Sigmoid colon (tissue), 3 donors: ENCODE measurements around the gene XYLT1.

ENCODE experiments used
- CTCF ChIP-seq, 4 experiments: fragments of 450-650 bp in 3 of 4; fragments of 200-600 bp in 1 of 4; IDR thresholded peaks; one replicate each; pipeline ENCODE4 v1.5.1; 2016 to 2019; ENCODE audit warnings: antibody characterized with exemption in 4 of 4, mild to moderate bottlenecking in 3 of 4, moderate library complexity in 2 of 4
- POLR2A ChIP-seq, 2 donors: fragments of 450-650 bp; IDR thresholded peaks; one replicate each; pipeline ENCODE4 v1.6.1; 2016; ENCODE audit warnings: antibody characterized with exemption in 2 of 2, mild to moderate bottlenecking in 2 of 2, moderate library complexity in 2 of 2

- TF ChIP-seq CTCF (IDR thresholded peaks at IDR 0.05) (no peak), POLR2A (IDR thresholded peaks at IDR 0.05) (no peak)
Observed at GRCh38 chr16:17082095-17082882, 388.5 kb downstream of the XYLT1 start.
